DND-41 (cell line): ENCODE measurements around the gene HIBADH.

Source experiments
- CTCF ChIP-seq: IDR thresholded peaks from 2 replicates; pipeline ENCODE4 v1.5.1; 2012; ENCODE audit warnings: borderline replicate concordance, low read length, moderate library complexity, mild to moderate bottlenecking; ENCODE audit not compliant: poor library complexity, severe bottlenecking; ENCODE audit errors: extremely low read depth
- EZH2 ChIP-seq: IDR thresholded peaks from 3 replicates; pipeline ENCODE4 v1.6.1; 2012; ENCODE audit warnings: borderline replicate concordance, low read depth, mild to moderate bottlenecking, moderate library complexity, low read length, inconsistent platforms; ENCODE audit not compliant: severe bottlenecking

DNA sequence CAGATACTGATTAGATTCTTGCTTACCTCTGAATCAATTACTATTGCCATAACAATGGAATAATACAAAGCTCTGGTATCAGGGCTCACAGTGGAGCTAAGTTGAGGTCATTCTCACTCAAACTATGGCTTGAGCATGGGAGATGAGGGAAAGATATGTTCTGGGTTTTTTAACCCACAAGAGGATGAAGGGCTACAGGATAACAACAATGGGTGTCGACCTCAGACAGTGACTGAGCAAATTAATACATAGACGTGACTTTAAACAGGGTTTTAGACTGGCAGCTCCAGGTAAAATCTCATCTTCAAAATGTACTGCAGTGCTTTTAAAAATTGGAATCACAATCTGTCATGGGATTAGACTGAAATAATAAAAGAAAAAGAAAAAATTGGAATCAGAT, 7.5 kb upstream of the HIBADH start:
- TF ChIP-seq CTCF (no peak), EZH2 (no peak)
